ENCODE measurements around the gene ATRNL1. TPM values are rescaled to one million over a fixed set of nuclear protein-coding genes. Genes with fewer than 3 reads are reported as not detected.

The ATRNL1 gene
- total and polyA plus RNA-seq, 12 donors: 4.8 to 217 (median 92.4) TPM

GRCh38 chr10:115117301-115117700 lies 24.1 kb downstream of the ATRNL1 start:
- no peaks in the 10 kb centered on the region for H3K36me3 ChIP-seq (replicated peaks in 1 of 2)
- H3K27me3 ChIP-seq: no peaks in the 10 kb centered on the region
- H3K4me1 ChIP-seq (replicated peaks in 1 of 2): no peaks in the 10 kb centered on the region
- H3K9me3 ChIP-seq (replicated peaks in 1 of 3): no peaks in the 10 kb centered on the region
- intact Hi-C loops (cut with DNase I): no loop called here
- no peak overlapping the region for H3K4me3 ChIP-seq
- H3K27ac ChIP-seq: no peak overlapping the region
- TF ChIP-seq CTCF (IDR thresholded peaks at IDR 0.05) (no peak), POLR2A (IDR thresholded peaks at IDR 0.05) (no peak)
- DNase-seq: no peak
- WGBS, 4 donors: 83 to 92% (median 88%) methylated on average over 3 of the region's 3 CpGs

GRCh38 chr10:115118346-115118745 lies 25.2 kb downstream of the ATRNL1 start:
- H3K4me3 ChIP-seq: no peak overlapping the region
- H3K4me1 ChIP-seq (replicated peaks in 1 of 2): no peaks in the 10 kb centered on the region
- no peaks in the 10 kb centered on the region for H3K36me3 ChIP-seq (replicated peaks in 1 of 2)
- TF ChIP-seq CTCF (IDR thresholded peaks at IDR 0.05) (no peak), POLR2A (IDR thresholded peaks at IDR 0.05) (no peak)
- no peaks in the 10 kb centered on the region for H3K9me3 ChIP-seq (replicated peaks in 1 of 3)
- no peak overlapping the region for H3K27ac ChIP-seq
- WGBS, 4 donors: 43 to 54% (median 46%) methylated on average over 1 of the region's 1 CpG
- no peaks in the 10 kb centered on the region for H3K27me3 ChIP-seq
- intact Hi-C loops (cut with DNase I): no loop called here
- no peak for DNase-seq

- peak in 3 of 7 donors; percentile 22 to 34 (median 31) for DNase-seq
- H3K36me3 ChIP-seq (replicated peaks in 1 of 2): no peaks in the 10 kb centered on the region
- peak overlapping the region in 3 of 5 donors; percentile 33 to 60 (median 45) for H3K27ac ChIP-seq
- no peaks in the 10 kb centered on the region for H3K27me3 ChIP-seq
- peak in 1 of 2 donors; percentile 13 for TF ChIP-seq POLR2A (IDR thresholded peaks at IDR 0.05)
- TF ChIP-seq CTCF (IDR thresholded peaks at IDR 0.05): no peak
- no peaks in the 10 kb centered on the region for H3K9me3 ChIP-seq (replicated peaks in 1 of 3)
- WGBS, 4 donors: 50 to 66% (median 56%) methylated on average over 4 of the region's 4 CpGs
- H3K4me1 ChIP-seq (replicated peaks in 1 of 2): no peaks in the 10 kb centered on the region
- H3K4me3 ChIP-seq: peak overlapping the region in 1 of 4 donors; percentile 16
- intact Hi-C loops (cut with DNase I): loop anchor here (5.0 kb wide), 1 partner anchor 248 kb away; no protein-coding TSS in a partner anchor
Observed at GRCh38 chr10:115125505-115125904, 32.3 kb downstream of the ATRNL1 start.

GRCh38 chr10:115129752-115130151 lies 36.6 kb downstream of the ATRNL1 start:
- no peaks in the 10 kb centered on the region for H3K9me3 ChIP-seq (replicated peaks in 1 of 3)
- H3K4me1 ChIP-seq (replicated peaks in 1 of 2): no peaks in the 10 kb centered on the region
- no peak overlapping the region for H3K4me3 ChIP-seq
- intact Hi-C loops (cut with DNase I): loop anchor here (5.0 kb wide), 1 partner anchor 252 kb away; no protein-coding TSS in a partner anchor
- no peak overlapping the region for H3K27ac ChIP-seq
- no peak for TF ChIP-seq POLR2A (IDR thresholded peaks at IDR 0.05)
- peak in 5 of 6 experiments; percentile 16 to 72 (median 53) for TF ChIP-seq CTCF (IDR thresholded peaks at IDR 0.05)
- no peaks in the 10 kb centered on the region for H3K36me3 ChIP-seq (replicated peaks in 1 of 2)
- H3K27me3 ChIP-seq: no peaks in the 10 kb centered on the region
- DNase-seq: no peak
